Measurements from ENCODE around the gene CALHM3. TPM values are rescaled to one million over a fixed set of nuclear protein-coding genes. Genes with fewer than 3 reads are reported as not detected.
"Not testable (repeated sequence)": the region's sequence is repeated elsewhere in the genome, so short reads cannot be mapped to it uniquely, and the experiment has no call there.

Gene CALHM3
- total and polyA plus RNA-seq, 5 donors = not detected

DNA sequence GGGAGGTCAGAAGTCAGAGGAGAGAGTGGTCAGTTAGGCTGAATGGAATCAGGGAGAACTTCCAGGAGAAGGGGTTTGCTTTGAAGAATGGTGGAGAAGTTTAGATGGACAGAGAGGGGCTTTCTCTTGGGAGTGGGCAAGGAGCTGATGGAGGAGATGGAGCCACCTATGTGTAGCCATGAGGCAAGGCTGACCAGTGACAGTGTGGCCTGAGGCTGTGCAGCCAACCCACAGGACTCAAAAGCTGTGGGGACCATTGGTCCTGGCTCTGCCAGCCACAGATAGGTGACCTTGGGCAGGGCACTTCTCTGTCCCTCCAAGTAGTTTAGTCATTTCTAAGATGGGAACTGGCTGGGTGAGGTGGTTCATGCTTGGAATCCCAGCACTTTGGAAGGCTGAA is 33.1 kb upstream of the CALHM3 start:
- no peak for DNase-seq
- Histone ChIP-seq H3K27me3 (ENCODE audit: control insufficient read depth, insufficient read depth) (no peaks in the 10 kb centered on the region), H3K4me3 (ENCODE audit: low read length) (no peak overlapping the region), H3K4me1 (ENCODE audit: control insufficient read depth, insufficient read depth, low read length) (no peaks in the 10 kb centered on the region), H3K27ac (ENCODE audit: low read length) (no peak overlapping the region), H3K9me3 (ENCODE audit: control insufficient read depth, low read length) (no peaks in the 10 kb centered on the region)
- intact Hi-C loops (cut with DNase I) = no loop called here
- no peak for ATAC-seq

- ATAC-seq (no peak), DNase-seq (no peak)
- Histone ChIP-seq H3K27ac (ENCODE audit: low read length) (no peak overlapping the region), H3K27me3 (ENCODE audit: control insufficient read depth, insufficient read depth) (no peaks in the 10 kb centered on the region), H3K4me1 (ENCODE audit: control insufficient read depth, insufficient read depth, low read length) (no peaks in the 10 kb centered on the region), H3K4me3 (ENCODE audit: low read length) (no peak overlapping the region), H3K9me3 (ENCODE audit: control insufficient read depth, low read length) (no peaks in the 10 kb centered on the region)
- WGBS = 92% methylated on average over 10 of the region's 10 CpGs
- intact Hi-C loops (cut with DNase I) = no loop called here
Observed at GRCh38 chr10:103510791-103511752, 32.0 kb upstream of the CALHM3 start.

DNA sequence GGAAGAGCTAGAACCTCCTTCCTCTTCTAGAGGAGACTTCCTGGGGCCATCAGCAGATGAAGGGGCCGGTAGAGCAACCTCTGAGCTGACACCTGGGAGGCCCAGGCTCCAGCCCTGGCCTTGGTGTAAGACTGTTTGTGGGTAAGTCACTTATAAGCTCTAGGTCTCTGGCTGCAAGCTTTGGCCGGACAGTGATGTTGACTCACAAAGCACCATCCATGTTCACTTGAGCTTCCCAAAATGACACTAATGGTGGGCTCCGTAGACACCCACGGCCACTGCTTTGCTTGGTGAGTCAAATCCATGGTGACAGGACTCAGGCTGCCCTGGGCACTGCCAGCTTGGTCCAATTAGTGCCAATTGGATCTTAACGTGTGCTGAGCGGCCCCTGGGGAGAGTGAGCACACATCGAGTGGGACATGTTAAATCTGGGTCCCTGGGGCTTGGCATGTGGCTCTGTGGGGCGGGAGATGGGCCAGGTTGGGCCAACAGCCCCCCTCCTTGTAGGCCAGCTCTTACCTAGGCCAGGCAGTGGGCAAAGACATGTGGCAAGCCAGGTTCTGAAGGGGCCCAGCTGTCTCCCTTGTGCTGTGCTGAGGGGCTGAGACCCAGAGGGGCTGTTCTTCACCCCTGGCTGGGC is 31.1 kb upstream of the CALHM3 start:
- DNase-seq = no peak
- Histone ChIP-seq H3K4me3 (ENCODE audit: low read length) (no peak overlapping the region), H3K9me3 (ENCODE audit: control insufficient read depth, low read length) (no peaks in the 10 kb centered on the region), H3K27ac (ENCODE audit: low read length) (no peak overlapping the region), H3K4me1 (ENCODE audit: control insufficient read depth, insufficient read depth, low read length) (no peaks in the 10 kb centered on the region), H3K27me3 (ENCODE audit: control insufficient read depth, insufficient read depth) (no peaks in the 10 kb centered on the region)
- no peak for ATAC-seq
- intact Hi-C loops (cut with DNase I) = no loop called here
- WGBS = 93% methylated on average over 8 of the region's 8 CpGs

DNA sequence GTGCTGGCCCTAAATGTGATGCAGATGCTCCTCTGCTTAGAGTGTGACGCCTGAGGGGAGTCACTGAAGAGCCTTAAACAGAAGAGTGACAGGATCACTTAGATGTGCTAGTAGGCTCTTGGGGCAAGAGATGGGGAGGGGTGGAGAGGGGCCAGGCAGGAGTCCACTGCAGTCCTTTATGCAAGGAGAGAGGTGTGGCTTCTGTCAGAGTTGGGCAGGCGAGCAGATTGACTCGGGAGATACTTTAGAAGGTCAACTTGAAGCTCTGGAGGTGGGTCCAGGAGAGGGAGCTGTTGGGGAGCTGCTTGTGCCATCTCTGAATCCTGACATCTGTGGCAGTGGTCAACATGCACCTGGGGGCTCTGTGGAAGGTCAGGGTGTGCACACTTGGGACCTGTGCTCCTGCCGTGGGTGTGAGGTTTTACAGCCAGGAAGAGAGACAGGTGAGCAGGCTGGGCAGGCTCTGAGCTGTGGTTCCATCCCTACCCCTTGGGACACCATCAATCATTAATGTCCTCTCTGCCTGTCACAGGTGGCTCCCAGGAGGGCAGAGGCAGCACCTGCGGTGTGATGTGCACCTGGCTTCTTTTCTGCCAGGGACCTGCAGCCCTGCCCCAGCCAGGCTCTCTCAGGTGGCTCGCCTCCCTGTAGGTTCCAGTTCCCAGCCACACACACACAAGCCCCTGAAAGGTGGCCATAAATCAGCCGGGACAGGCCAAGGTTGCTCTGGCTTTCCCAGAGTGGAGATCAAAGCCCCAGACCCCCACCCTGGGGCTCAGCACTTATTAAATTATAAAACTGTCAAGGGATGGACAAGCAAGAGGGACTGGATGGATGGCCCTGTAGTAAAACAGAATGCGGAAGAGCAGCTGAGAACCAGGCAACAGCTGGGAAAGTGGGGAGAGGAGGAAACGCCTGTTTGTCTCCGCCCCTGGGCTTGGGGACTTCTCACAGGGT is 28.5 kb upstream of the CALHM3 start:
- DNase-seq (no peak), ATAC-seq (no peak)
- 76% methylated on average over 10 of the region's 10 CpGs for WGBS
- Histone ChIP-seq H3K27me3 (ENCODE audit: control insufficient read depth, insufficient read depth) (no peaks in the 10 kb centered on the region), H3K4me3 (ENCODE audit: low read length) (no peak overlapping the region), H3K9me3 (ENCODE audit: control insufficient read depth, low read length) (no peaks in the 10 kb centered on the region), H3K4me1 (ENCODE audit: control insufficient read depth, insufficient read depth, low read length) (no peaks in the 10 kb centered on the region), H3K27ac (ENCODE audit: low read length) (no peak overlapping the region)
- intact Hi-C loops (cut with DNase I) = no loop called here

DNA sequence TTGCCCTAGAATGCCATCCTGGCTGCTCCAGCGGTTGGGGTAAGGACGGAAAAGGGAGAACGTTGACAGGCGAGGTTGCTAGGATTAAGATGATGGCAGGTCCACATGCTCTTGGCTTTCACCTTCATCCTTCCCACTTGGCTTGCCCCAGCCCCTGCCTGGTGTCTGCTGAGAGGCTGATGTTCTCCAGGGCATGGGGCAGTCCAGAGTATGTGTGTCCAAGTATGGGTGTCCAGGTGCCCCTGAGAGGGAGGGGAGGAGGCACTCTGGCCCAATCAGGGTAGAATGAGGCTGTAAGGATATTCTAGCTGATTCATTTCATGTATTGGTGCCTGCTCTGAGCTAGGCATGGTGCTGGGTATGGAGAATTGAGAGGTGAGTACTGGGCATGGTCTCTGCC is 27.0 kb upstream of the CALHM3 start:
- DNase-seq (no peak), ATAC-seq (no peak)
- WGBS = 92% methylated on average over 4 of the region's 4 CpGs
- Histone ChIP-seq H3K4me1 (ENCODE audit: control insufficient read depth, insufficient read depth, low read length) (no peaks in the 10 kb centered on the region), H3K9me3 (ENCODE audit: control insufficient read depth, low read length) (no peaks in the 10 kb centered on the region), H3K27ac (ENCODE audit: low read length) (no peak overlapping the region), H3K4me3 (ENCODE audit: low read length) (no peak overlapping the region), H3K27me3 (ENCODE audit: control insufficient read depth, insufficient read depth) (no peaks in the 10 kb centered on the region)
- intact Hi-C loops (cut with DNase I) = no loop called here

- ATAC-seq (peak; percentile 37 to 68), DNase-seq (no peak)
- 44% methylated on average over 10 of the region's 10 CpGs for WGBS
- Histone ChIP-seq H3K27me3 (ENCODE audit: control insufficient read depth, insufficient read depth) (peaks cover 2% of the 10 kb centered on the region), H3K9me3 (ENCODE audit: control insufficient read depth, low read length) (no peaks in the 10 kb centered on the region), H3K4me1 (ENCODE audit: control insufficient read depth, insufficient read depth, low read length) (no peaks in the 10 kb centered on the region), H3K4me3 (ENCODE audit: low read length) (no peak overlapping the region), H3K27ac (ENCODE audit: low read length) (no peak overlapping the region)
- intact Hi-C loops (cut with DNase I) = no loop called here
Observed at GRCh38 chr10:103504181-103504783, 25.2 kb upstream of the CALHM3 start.

DNA sequence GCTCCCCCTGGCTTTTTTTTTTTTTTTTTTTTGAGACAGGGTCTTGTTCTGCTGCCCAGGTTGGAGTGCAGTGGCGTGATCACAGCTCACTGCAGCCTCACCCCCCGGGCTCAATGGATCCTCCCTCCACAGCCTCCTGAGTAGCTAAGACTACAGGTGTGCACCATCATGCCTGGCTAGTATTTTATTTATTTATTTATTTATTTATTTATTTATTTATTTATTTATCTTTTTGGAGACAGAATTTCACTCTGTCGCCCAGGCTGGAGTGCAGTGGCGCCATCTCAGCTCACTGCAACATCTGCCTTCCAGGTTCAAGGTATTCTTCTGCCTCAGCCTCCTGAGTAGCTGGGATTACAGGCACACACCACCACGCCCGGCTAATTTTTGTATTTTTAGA is 24.7 kb upstream of the CALHM3 start:
- ATAC-seq; intact Hi-C loops (cut with DNase I); DNase-seq; H3K4me3 ChIP-seq (ENCODE audit: low read length); H3K27ac ChIP-seq (ENCODE audit: low read length); H3K27me3 ChIP-seq (ENCODE audit: control insufficient read depth, insufficient read depth); H3K4me1 ChIP-seq (ENCODE audit: control insufficient read depth, insufficient read depth, low read length); H3K9me3 ChIP-seq (ENCODE audit: control insufficient read depth, low read length): not testable (repeated sequence)
- 96% methylated on average over 6 of the region's 6 CpGs for WGBS

DNA sequence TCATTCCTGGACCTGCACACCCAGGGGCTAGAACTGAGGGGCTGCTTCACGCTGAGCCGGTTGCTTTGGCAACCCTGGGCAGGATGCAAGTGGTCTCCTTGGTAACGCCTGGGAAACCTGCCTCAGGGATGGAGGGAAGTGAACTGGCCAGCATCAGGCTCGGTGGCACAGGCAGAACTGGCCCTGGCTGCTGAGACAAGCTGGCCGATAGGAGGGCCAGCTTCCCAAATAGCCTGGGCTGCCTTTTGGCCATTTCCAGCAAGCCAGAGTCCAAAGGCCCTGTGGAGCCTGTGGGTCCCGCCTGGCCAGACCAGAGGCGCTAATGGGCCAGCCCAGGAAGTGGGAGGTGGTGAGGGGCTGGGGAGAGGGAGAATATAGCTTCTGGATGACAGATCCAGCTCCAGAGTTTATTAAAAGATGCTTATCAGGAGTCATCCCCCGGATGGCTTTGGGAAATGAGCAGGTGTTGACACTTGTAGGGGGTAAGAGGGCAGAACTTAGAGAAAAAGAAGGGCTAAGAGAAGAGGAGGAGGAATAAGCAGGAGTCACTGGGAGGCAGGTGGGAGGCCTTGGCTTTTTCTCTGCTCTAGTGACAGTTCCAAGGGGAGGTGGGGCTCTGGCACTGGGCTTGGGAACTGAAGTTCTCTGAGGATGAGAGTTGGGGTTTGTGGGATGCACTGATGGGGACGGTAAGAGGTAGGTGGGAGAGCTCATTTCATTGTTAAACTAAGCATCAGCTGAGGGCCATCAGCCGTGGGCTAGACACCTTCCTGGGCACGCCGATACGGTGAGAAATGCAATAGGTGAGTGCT is 24.0 kb upstream of the CALHM3 start:
- DNase-seq (no peak), ATAC-seq (no peak)
- Histone ChIP-seq H3K27me3 (ENCODE audit: control insufficient read depth, insufficient read depth) (peaks cover 2% of the 10 kb centered on the region), H3K4me1 (ENCODE audit: control insufficient read depth, insufficient read depth, low read length) (no peaks in the 10 kb centered on the region), H3K4me3 (ENCODE audit: low read length) (no peak overlapping the region), H3K27ac (ENCODE audit: low read length) (no peak overlapping the region), H3K9me3 (ENCODE audit: control insufficient read depth, low read length) (no peaks in the 10 kb centered on the region)
- intact Hi-C loops (cut with DNase I) = no loop called here
- 65% methylated on average over 13 of the region's 13 CpGs for WGBS

DNA sequence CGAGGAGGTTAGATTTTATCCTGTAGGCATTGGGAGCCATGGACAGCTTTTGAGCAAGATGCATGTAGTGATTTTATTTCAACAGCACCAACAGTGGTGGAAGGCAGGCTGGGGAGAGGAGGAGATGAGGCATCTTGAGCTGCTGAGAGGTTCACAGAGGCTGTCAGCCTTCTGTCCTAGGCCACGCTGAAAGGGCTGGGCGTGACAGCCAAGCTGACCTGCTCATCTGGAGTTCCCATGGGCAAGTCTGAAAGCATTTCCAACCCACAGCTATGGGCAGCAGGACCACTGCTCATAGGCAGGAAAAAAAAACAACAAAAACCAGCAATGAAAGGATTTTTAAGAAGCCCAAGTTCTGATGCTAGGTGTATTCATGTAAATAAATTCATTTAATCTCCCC is 22.1 kb upstream of the CALHM3 start:
- H3K4me1 ChIP-seq (ENCODE audit: control insufficient read depth, insufficient read depth, low read length) = no peaks in the 10 kb centered on the region
- 94% methylated on average over 3 of the region's 3 CpGs for WGBS
- H3K9me3 ChIP-seq (ENCODE audit: control insufficient read depth, low read length) = no peaks in the 10 kb centered on the region
- H3K27ac ChIP-seq (ENCODE audit: low read length) = no peak overlapping the region
- H3K4me3 ChIP-seq (ENCODE audit: low read length) = no peak overlapping the region
- intact Hi-C loops (cut with DNase I) = no loop called here
- ATAC-seq = no peak
- H3K27me3 ChIP-seq (ENCODE audit: control insufficient read depth, insufficient read depth) = peaks cover 2% of the 10 kb centered on the region
- DNase-seq = no peak

DNA sequence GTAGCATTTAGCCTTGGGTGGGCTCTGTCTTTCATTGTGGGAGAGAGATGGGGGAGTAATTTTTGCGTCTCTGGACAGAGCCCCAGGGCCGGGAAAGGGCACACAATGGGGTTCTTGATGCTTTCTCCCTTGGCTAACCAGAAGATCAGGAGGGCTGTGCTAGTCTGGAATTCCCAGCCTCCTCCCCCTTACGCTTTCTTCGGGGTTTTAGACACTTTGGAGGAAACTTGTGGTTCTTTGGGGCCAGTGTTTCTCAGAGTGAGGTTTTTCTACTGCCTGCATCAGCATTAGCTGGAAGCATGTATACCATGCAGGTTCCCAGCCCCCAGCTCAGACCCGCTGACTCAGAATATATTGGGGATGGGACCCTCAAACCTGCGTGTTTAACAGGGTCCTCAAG is 21.4 kb upstream of the CALHM3 start:
- no peak overlapping the region for H3K4me3 ChIP-seq (ENCODE audit: low read length)
- intact Hi-C loops (cut with DNase I) = no loop called here
- H3K9me3 ChIP-seq (ENCODE audit: control insufficient read depth, low read length) = no peaks in the 10 kb centered on the region
- H3K27me3 ChIP-seq (ENCODE audit: control insufficient read depth, insufficient read depth) = peaks cover 2% of the 10 kb centered on the region
- H3K27ac ChIP-seq (ENCODE audit: low read length) = no peak overlapping the region
- ATAC-seq (no peak), DNase-seq (no peak)
- H3K4me1 ChIP-seq (ENCODE audit: control insufficient read depth, insufficient read depth, low read length) = no peaks in the 10 kb centered on the region
- 71% methylated on average over 6 of the region's 6 CpGs for WGBS
